WI38 (cell line): Measurements from ENCODE around the gene NONO.
A peak's percentile ranks its signal among the peaks of the same experiment; 100 is the strongest.

Source experiments
- H3K4me3 ChIP-seq: 2 replicates; pipeline ENCODE4 v1.5.1; 2011; ENCODE audit warnings: low read depth, mild to moderate bottlenecking, control low read depth, low read length
- TF ChIP-seq, protein P1 (sequence below): IDR thresholded peaks from 2 replicates; pipeline ENCODE4 v1.5.1; 2012; ENCODE audit warnings: low read depth, mild to moderate bottlenecking, control low read depth, low read length

Gene NONO

DNA sequence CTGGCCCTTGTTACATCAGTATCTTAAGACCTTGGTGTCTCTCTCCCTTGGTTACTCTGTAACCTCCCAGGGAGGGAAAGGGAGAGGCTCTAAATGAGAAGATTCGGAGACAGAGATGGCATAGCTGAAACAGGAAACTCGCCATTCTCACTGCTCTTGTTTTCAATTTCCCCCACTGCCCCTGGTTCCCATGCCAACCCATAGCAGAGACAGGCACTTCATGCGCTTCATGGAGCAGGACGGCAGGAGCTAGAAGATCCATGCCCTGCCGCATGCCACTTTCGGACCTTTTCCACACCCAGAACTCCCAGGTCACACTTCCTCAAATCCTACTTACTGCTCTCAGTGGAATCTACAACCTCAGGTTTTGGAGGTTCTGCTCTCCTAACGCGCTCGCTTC is 32.6 kb upstream of the NONO start:
- H3K4me3 ChIP-seq: no peak overlapping the region
- TF ChIP-seq, protein P1, sequence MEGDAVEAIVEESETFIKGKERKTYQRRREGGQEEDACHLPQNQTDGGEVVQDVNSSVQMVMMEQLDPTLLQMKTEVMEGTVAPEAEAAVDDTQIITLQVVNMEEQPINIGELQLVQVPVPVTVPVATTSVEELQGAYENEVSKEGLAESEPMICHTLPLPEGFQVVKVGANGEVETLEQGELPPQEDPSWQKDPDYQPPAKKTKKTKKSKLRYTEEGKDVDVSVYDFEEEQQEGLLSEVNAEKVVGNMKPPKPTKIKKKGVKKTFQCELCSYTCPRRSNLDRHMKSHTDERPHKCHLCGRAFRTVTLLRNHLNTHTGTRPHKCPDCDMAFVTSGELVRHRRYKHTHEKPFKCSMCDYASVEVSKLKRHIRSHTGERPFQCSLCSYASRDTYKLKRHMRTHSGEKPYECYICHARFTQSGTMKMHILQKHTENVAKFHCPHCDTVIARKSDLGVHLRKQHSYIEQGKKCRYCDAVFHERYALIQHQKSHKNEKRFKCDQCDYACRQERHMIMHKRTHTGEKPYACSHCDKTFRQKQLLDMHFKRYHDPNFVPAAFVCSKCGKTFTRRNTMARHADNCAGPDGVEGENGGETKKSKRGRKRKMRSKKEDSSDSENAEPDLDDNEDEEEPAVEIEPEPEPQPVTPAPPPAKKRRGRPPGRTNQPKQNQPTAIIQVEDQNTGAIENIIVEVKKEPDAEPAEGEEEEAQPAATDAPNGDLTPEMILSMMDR: no peak

DNA sequence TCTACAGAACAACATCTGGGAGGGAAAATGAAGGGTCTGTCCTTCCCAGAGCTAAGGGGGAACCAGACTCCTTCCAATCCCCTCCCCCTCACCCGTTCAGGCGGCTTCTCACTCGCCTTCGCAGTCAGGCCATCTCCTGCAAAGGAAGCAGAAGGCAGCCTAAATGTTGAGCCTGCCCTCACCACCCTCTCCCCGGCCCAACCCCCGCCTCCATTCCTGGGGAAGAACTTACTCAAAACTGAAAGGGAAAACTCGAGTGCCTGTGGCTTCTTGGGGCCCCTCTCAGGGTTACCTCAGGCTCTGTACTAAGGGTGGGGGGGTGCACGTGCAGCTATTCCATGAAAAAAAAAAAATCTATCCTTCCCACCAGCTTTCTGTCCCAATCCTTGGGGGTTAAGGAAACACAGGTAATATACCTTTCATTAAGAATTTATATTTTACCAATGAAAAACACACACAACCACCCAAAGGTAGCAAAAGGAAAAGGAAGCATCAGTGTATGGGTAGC is 31.9 kb upstream of the NONO start:
- no peak overlapping the region for H3K4me3 ChIP-seq
- TF ChIP-seq, protein P1: no peak

DNA sequence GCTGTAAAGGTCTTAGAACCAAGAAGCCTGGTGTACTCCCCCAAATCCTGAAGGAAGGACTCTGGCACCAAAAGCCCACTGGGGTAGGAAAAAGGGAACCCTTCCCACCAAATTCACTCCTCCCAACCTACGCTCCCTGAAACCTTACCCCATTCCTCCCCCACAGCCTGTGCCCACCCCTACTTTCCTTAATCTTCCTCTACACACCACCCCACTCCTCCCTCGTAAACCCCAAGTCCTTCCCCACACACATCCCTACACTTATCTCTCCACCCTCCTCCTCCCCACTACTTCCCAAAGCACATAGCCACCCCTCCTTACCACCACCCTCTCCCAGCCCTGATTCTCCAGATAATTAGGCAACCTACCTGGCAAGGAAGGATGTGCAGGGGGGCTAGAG is 31.2 kb upstream of the NONO start:
- peak overlapping the region; percentile 74 for H3K4me3 ChIP-seq
- TF ChIP-seq, protein P1: no peak

DNA sequence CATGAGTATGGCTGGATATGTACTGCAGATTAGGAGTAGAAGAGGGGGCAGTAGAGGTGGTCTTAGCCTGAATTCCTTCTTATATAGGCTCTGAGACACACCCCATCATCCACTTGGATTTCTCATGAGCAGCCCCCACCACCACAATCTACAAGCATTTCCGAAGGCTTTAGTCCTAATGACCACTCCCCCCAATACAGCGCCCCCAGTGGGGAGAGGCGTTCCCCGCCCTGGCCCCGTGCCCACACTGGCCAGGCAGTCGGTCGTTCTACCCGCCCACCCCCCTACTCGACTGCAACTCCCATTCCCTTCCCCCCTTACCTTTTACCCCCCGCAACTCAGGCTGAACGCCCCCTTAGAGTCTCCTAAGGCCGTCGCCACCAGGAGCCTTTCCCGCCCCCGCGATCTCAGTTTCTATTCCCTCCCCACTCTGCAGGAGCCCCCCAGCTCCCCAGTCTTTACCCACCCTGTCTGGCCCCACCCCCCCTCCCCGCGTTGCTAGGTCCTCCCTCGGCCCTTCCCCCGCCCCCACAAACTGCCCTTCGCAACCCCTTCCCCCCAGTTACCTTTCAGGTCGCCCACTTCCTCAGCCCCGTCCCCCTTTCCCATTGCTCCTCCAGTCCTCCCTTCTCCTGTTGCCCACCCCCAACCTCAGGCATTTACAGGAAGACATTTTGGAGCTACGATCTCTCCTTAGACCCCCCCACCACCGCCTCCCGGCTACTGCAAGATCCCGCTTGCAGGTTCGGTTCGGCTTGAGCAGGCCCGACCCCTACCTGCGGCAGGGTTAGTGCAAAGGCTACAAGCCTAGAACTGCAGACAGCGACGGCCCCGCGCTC is 30.0 kb upstream of the NONO start:
- H3K4me3 ChIP-seq: peak overlapping the region; percentile 74
- TF ChIP-seq, protein P1: peak; percentile 45

DNA sequence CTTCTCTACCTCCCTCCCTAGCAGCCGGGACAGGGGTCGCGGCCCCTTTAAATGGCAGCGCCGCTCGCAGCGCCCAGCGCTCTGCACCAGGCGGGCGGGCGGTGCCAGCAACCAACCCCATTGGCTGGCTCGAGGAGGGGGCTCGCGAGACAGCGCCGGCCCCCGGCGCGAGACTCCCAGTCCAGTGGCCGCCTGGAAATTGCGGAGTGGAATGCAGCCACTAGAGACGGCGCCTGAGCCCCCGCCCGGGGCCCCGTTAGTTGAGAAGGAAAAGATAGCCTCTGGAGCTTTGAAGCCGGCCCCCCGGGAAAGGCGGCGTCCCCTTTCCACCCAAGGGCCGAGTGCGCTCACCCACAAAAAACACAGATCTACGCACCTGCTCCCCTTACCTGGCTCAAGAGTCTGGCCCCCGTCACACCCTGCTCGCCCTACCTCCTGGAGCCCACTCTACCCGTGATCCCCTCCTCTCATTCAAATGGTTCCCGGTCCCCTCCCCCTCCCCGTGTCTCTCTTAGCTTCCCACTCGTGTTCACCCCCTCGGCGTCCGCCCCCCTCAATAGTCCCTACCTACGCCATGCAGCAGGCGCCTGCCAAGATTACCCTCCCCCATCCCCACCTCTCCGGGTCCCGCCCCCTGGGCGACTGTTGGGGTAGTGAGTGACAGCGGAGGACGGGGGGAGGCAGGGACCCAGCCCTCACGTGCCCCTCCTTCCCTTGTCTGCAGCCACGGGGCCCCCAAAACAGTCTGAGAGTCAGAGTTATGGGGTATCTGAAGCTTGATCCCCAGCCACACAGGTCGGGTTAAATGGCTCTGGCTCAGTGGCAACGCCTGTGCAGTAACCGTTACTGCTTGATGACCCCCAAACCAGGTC is 29.1 kb upstream of the NONO start, which contains the start of gene ZMYM3:
Gene ZMYM3, minus strand, starts transcription at position 49 of the 872 bp plus-strand sequence. CDS start 885 bp downstream, outside the sequence.
- H3K4me3 ChIP-seq: peak within 1 kb of the TSS; percentile 74
- TF ChIP-seq, protein P1: no peak

DNA sequence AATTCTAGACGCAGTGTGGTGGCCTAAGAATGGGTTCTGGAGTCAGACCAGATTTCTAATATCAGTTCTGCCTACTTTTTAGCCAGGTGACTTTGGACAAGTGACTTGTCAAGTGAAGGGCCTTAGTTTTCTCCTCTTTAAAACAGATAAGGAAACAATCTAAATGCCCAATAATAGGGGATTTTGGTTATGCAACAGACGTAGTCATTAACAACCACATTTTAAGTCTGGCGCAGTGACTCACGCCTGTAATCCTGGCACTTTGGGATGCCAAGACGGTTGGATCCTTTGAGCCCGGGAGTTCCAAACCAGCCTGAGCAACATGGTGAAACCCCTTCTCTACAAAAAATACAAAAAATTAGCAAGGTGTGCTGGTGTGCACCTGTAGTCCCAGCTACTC is 27.4 kb upstream of the NONO start:
- TF ChIP-seq, protein P1: no peak
- no peak overlapping the region for H3K4me3 ChIP-seq
